CD1c-positive myeloid dendritic cell (primary cell): Measurements from ENCODE around the gene NDEL1.

Experiments
- DNase-seq: peaks from one replicate; pipeline ENCODE4 v3.0.0-alpha.2; 2016; ENCODE audit errors: extremely low spot score

Gene NDEL1

DNA sequence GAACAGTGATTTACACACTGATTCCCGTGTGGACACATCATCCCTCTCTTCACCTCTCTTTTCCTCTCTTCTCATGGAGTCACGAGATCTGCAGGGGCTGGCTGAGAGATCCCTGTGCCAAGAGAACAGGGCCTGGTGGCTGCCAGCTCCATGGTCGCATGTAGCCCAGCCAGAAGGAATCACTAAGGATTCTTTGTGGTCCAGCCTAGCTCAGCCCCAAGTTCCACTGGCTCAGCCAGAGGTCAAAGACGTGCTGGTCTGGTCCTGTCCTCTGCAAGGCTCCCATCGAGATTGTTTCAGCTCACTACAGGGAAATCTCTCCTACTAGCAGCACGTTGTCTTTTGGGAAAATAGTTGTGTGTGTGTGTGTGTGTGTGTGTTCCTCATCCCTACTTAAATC, 66.4 kb downstream of the NDEL1 start:
- no peak for DNase-seq

DNA sequence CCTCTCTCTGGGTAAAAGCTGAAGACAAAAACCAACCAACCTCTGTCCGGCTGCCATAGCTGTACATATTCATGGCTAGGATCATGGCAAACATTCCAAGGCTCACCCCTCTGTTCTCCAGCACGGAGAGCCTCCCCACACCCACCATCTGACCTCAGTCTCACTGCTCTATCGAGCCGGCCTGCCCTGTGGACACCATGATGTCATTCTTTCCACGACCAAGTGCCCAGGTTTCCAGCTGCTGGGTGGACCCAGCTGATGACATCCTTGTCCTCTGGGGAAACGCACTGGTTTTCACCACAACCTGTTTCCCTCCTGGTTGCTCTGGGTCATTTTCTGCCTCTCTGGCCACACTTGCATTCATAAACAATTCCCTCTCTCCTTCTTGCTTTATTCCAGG, 67.7 kb downstream of the NDEL1 start:
- DNase-seq, result no peak

DNA sequence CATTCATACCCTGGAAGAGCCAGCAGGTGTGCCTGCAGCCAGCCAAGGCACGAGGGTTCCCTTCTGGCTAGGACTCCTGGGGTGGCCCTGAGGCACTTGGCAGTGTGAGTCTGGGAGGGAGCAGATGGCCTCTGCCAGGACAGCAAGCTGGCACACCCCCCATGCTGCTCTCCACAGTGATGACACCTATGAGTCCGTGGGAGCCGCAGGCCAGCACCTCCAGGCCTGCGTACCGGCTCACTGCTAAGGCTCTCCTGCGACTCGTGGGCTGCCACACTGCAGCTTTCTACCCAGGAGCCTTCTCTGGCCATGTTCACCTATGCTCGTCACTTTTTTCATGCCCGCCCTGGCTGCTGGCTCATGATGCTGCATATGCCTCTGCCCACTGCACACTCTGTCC, 68.1 kb downstream of the NDEL1 start:
- DNase-seq, result no peak

DNA sequence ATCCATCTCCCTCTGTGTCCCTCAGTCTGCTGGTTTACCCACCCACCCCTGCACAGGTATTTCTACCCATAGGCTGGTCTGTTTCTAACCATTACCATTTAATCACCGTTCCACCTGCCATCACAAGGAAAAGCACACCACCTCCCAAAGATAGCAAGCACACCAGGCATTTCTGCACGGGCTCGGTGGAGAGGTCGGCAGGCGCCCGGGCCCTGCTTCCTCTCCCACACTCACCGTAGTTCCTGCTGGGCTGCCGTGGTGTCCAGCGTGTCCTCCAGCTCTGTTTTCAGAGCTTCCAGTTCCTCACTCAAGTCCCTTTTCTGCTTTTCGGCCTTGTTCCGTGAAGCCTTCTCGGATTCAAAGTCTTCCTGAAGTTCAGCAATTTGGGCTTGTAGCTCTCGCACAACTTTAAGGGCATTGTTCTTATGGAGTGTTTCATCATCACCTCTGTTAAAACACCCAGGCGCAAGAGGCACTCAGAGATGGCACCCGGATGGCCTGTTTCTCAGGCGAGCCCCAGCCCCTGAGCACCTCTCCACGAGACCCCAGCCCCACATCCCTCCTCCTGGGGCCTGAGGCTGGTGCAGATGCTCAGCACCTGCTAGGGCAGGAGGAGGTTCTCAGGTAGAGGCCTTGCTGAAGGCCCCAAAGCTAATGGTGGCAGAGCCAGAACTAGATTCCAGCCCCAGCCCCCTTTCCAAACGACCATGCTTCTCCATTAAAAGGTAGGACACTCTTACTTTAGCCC, 69.0 kb downstream of the NDEL1 start:
- no peak for DNase-seq

DNA sequence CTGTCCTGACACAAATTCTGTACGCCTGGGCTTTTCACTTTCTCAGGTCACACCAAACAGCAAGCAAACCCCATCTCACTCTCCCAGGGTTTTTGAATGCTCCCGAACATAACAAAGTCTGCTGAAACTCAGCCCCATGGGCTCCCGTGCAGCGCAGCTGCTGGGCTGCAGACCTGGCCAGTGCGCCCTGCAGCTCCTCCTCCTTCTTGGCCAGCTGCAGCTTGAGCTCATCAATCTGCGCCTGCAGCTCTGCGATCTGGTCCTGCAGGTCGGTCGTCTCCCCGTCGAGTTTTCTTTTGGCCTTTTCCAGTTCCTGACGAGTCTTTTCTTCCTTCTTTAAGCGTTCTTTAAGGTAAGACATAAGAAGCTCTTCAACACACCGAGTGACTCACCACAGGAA, 70.5 kb downstream of the NDEL1 start:
- DNase-seq, result no peak

DNA sequence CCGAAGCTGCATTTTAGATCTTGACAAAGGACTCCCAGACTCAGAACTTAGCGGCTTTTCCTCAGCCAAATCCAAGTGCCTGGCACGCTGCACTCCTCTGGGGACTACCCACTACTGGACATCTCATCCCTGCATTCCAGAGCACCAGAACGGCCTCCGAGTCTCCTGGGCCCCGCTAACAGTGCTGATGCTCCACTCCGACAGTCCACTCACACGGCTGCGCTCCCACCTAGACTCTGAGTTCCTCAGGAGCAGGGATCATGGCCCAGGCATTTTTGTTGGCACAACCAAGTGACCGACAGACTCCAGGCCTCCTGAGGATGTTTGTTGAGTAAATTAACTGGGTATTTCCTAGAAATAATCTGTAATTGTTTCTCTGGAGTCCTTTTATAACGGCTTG, 79.1 kb downstream of the NDEL1 start:
- no peak for DNase-seq
